Ascending aorta (tissue), 2 donors: ENCODE data around the gene PRRT4. TPM values are rescaled to one million over a fixed set of nuclear protein-coding genes. Genes with fewer than 3 reads are reported as not detected.
A peak's percentile ranks its signal among the peaks of the same experiment; 100 is the strongest.

Experiments used
- DNase-seq, 2 donors: peaks; one replicate each; pipeline ENCODE4 v3.0.0-alpha.2; 2019; ENCODE audit warnings: low spot score in 2 of 2
- H3K27ac ChIP-seq, 2 donors: fragments of 200-600 bp; sonication (generic); one replicate each; pipeline ENCODE4 v1.5.1; 2016 to 2017; ENCODE audit warnings: mild to moderate bottlenecking in 1 of 2
- H3K27me3 ChIP-seq: fragments of 200-600 bp; sonication (generic); one replicate; pipeline ENCODE4 v1.5.1; 2017
- H3K36me3 ChIP-seq, 2 donors: fragments of 200-600 bp; sonication (generic); one replicate each; pipeline ENCODE4 v1.5.1; 2016
- H3K4me1 ChIP-seq, 2 donors: fragments of 200-600 bp; sonication (generic); one replicate each; pipeline ENCODE4 v1.5.1; 2016 to 2017; ENCODE audit warnings: mild to moderate bottlenecking in 1 of 2
- H3K4me3 ChIP-seq, 2 donors: fragments of 200-600 bp; sonication (generic); one replicate each; pipeline ENCODE4 v1.5.1; 2016 to 2017; ENCODE audit warnings: mild to moderate bottlenecking in 1 of 2
- H3K9me3 ChIP-seq, 2 donors: fragments of 200-600 bp; sonication (generic); one replicate each; pipeline ENCODE4 v1.5.1; 2016
- intact Hi-C: fragments of 100-400 bp; cut with DNase I; formaldehyde crosslinking; loops from one replicate; pipeline ENCODE4 v1.15.1; 2023
- total RNA-seq: library from RNA; depleted of rRNA; stranded (reverse); fragments of >200 nt; gene quantifications from one replicate; pipeline ENCODE4 v1.1.0, GENCODE V29; 2016
- TF ChIP-seq, protein P1 (sequence below), 3 experiments: fragments of 200-600 bp in 2 of 3; fragments of 450-650 bp in 1 of 3; sonication (generic) in 2 of 3; IDR thresholded peaks; one replicate each; pipeline ENCODE4 v1.5.1; 2016 to 2019; ENCODE audit warnings: antibody characterized with exemption in 3 of 3, mild to moderate bottlenecking in 1 of 3, moderate library complexity in 1 of 3

Gene PRRT4
- total RNA-seq, 1 donor from 2014 or later, result 7.6 TPM

DNA sequence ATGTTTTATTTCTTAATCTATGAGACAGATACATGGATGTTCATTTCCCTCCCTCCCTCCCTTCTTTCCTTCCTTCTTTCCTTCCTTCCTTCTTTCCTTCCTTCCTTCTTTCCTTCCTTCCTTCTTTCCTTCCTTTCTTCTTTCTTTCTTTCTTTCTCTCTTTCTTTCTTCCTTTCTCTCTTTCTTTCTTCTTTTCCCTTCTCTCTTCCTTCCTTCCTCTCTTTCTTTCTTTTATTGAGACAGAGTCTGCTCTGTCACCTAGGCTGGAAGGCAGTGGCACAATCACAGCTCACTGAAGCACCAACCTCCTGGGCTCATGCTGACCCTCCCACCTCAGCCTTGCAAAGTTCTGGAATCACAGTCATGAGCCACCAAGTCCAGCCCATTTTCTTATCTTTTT is 5.5 kb upstream of the PRRT4 start:
- TF ChIP-seq, protein P1, sequence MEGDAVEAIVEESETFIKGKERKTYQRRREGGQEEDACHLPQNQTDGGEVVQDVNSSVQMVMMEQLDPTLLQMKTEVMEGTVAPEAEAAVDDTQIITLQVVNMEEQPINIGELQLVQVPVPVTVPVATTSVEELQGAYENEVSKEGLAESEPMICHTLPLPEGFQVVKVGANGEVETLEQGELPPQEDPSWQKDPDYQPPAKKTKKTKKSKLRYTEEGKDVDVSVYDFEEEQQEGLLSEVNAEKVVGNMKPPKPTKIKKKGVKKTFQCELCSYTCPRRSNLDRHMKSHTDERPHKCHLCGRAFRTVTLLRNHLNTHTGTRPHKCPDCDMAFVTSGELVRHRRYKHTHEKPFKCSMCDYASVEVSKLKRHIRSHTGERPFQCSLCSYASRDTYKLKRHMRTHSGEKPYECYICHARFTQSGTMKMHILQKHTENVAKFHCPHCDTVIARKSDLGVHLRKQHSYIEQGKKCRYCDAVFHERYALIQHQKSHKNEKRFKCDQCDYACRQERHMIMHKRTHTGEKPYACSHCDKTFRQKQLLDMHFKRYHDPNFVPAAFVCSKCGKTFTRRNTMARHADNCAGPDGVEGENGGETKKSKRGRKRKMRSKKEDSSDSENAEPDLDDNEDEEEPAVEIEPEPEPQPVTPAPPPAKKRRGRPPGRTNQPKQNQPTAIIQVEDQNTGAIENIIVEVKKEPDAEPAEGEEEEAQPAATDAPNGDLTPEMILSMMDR (IDR thresholded peaks at IDR 0.05), result no peak
- H3K27me3 ChIP-seq, result no peaks in the 10 kb centered on the region
- intact Hi-C loops, result no loop called here
- H3K9me3 ChIP-seq, result no peaks in the 10 kb centered on the region
- no peak overlapping the region for H3K4me3 ChIP-seq
- DNase-seq, result no peak
- H3K36me3 ChIP-seq, result no peaks in the 10 kb centered on the region
- H3K27ac ChIP-seq, result no peak overlapping the region
- H3K4me1 ChIP-seq, result peaks cover 0 to 2% of the 10 kb centered on the region in 2 donors

DNA sequence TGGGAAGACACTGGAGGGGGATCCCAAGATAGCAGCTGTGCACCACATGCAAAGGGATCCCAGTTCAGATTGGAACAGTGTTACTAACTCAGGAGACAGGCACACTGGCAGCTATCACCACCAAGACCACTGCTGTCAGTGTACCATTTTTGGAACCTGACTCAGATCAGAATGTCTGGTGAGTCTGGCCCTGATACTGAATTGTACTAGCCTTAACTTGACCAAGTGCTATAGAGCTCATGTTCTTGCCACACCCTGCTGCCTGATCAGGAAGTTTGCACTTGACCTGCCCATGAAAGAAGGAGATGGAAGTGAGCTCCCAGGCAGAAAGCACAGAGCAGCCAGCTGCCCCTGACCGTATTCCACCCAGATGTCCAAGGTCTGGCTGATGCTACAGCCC is 4.8 kb upstream of the PRRT4 start:
- DNase-seq, result no peak
- Histone ChIP-seq H3K4me1 (peaks cover 0 to 5% of the 10 kb centered on the region in 2 donors), H3K9me3 (no peaks in the 10 kb centered on the region), H3K27me3 (no peaks in the 10 kb centered on the region), H3K4me3 (no peak overlapping the region), H3K27ac (no peak overlapping the region), H3K36me3 (no peaks in the 10 kb centered on the region)
- intact Hi-C loops, result no loop called here
- TF ChIP-seq, protein P1 (IDR thresholded peaks at IDR 0.05), result no peak

DNA sequence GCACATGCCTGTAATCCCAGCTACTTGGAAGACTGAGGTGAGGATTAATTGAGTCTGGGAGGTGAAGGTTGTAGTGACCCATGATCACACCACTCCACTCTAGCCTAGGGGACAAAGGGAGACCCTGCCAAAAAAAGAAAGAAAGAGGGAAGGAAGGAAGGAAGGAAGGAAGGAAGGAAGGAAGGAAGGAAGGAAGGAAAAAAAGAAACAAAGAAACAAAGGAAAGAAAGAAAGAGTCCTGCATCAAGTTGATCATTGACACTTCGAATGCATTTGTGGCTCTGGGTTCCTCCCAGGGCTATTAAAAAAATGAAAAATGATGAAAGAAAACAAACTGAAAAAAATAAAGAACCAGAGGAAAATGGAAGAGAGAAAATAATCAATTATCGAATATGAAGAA is 3.9 kb upstream of the PRRT4 start:
- Histone ChIP-seq H3K36me3 (no peaks in the 10 kb centered on the region), H3K27ac (no peak overlapping the region), H3K4me3 (no peak overlapping the region), H3K9me3 (no peaks in the 10 kb centered on the region), H3K4me1 (peaks cover 0 to 11% of the 10 kb centered on the region in 2 donors), H3K27me3 (no peaks in the 10 kb centered on the region)
- intact Hi-C loops, result no loop called here
- no peak for DNase-seq
- TF ChIP-seq, protein P1 (IDR thresholded peaks at IDR 0.05), result no peak

DNA sequence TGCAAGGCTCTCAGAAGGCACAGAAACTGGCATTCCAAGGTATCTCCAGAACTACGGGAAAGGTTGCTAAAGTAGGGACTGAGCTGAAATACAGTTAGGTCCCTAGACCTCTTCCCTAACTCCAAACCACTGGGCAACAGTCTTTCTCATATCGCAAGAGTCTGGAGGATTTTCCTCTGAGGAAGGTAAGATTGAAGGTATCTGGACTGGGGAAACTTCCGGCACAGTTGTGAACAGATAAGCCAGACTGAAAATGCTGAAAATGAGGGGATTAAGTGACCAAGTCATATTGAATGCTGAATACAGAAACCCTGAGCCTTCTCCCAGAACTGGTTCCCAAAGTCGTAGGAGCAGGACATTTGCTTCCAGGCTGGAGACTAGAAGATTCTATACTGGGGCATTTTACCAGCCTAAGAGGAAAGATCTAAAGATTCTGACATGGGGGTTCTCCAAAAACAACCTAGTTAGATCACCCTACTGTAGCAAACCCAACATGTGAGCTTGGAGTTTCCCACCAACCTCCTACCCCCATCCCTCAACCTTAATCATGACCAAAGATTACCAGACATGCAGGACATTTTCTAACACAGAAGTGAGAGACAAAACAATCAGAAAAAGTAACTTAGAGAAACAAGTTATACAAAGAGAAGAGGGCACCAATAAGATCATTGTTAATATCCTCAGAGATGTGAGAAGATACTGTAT is 2.8 kb upstream of the PRRT4 start:
- intact Hi-C loops, result no loop called here
- TF ChIP-seq, protein P1 (IDR thresholded peaks at IDR 0.05), result no peak

DNA sequence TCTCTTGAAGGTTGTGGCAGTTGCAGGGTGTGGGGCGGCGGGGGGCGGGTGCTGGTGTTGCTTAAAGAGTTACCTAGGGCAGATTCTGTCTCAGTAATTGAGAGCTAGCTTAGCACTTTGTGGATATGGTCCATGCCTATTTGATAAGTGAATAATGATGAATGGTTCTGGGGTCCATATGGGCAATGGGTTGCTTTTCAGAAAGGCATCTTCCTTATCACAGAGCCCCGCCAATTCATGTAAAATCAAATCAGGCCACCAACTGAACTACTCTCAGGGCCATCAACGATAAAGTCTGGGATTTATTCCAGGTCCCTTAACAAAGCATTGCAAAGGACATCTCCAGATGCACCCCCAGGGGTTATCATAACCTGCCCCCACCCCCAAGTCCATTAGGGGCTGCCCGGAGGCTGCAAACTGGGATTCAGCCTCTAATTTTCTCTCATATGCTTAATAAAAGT is 1.8 kb upstream of the PRRT4 start:
- Histone ChIP-seq H3K4me3 (no peak overlapping the region), H3K4me1 (peaks cover 0 to 13% of the 10 kb centered on the region in 2 donors), H3K36me3 (no peaks in the 10 kb centered on the region), H3K27me3 (no peaks in the 10 kb centered on the region), H3K27ac (no peak overlapping the region), H3K9me3 (no peaks in the 10 kb centered on the region)
- DNase-seq, result no peak
- intact Hi-C loops, result no loop called here
- TF ChIP-seq, protein P1 (IDR thresholded peaks at IDR 0.05), result no peak

More for the DNA sequence above, 2.8 kb upstream of the PRRT4 start:
- Histone ChIP-seq H3K4me1 (peaks cover 0 to 13% of the 10 kb centered on the region in 2 donors), H3K4me3 (no peak overlapping the region), H3K36me3 (no peaks in the 10 kb centered on the region), H3K27ac (no peak overlapping the region), H3K27me3 (no peaks in the 10 kb centered on the region), H3K9me3 (no peaks in the 10 kb centered on the region)
- peak in 1 of 2 donors; percentile 34 for DNase-seq
